ENCODE data around the gene CNTNAP2. TPM values are rescaled to one million over a fixed set of nuclear protein-coding genes. Genes with fewer than 3 reads are reported as not detected.

Gene CNTNAP2
- total RNA-seq, 2 experiments from 2014 or later = 0.28 TPM; not detected in 1

GRCh38 chr7:147477526-147477925, 1360.9 kb downstream of the CNTNAP2 start:
- Histone ChIP-seq H3K4me3 (ENCODE audit: low read depth, low read length, poor library complexity, severe bottlenecking) (no peak overlapping the region), H3K9me3 (ENCODE audit: low read length) (no peaks in the 10 kb centered on the region), H2AFZ (ENCODE audit: low read length) (no peak overlapping the region), H3K4me1 (ENCODE audit: insufficient read depth, low read length, poor library complexity, severe bottlenecking) (no peaks in the 10 kb centered on the region), H3K27ac (ENCODE audit: low read depth, low read length, poor library complexity, severe bottlenecking) (no peak overlapping the region), H4K20me1 (ENCODE audit: insufficient read depth, low read length) (no peaks in the 10 kb centered on the region), H3K9me2 (ENCODE audit: insufficient read depth, low read length) (no peaks in the 10 kb centered on the region), H3K36me3 (ENCODE audit: insufficient read depth, low read length) (no peaks in the 10 kb centered on the region), H3K4me2 (ENCODE audit: low read length) (no peak overlapping the region), H3K79me2 (ENCODE audit: insufficient read depth, low read depth, low read length) (no peaks in the 10 kb centered on the region)
- POLR2A ChIA-PET = no interaction called here
- no peak for DNase-seq (ENCODE audit: low spot score)
- CTCF ChIA-PET (ENCODE audit: unreplicated experiment) = no interaction called here
- TF ChIP-seq EZH2phosphoT487 (IDR thresholded peaks at IDR 0.05; ENCODE audit: borderline replicate concordance, low read depth, low read length) = no peak
- TF ChIP-seq CTCF (conservative IDR thresholded peaks at IDR 0.05; ENCODE audit: low read length) = no peak
- no TSS peak for BruUV-seq (replicated peaks)
- intact Hi-C loops (cut with micrococcal nuclease; ENCODE audit: unreplicated experiment) = no loop called here

- Histone ChIP-seq H2AFZ (ENCODE audit: low read length) (no peak overlapping the region), H3K9me2 (ENCODE audit: insufficient read depth, low read length) (no peaks in the 10 kb centered on the region), H4K20me1 (ENCODE audit: insufficient read depth, low read length) (no peaks in the 10 kb centered on the region), H3K36me3 (ENCODE audit: insufficient read depth, low read length) (no peaks in the 10 kb centered on the region), H3K9me3 (ENCODE audit: low read length) (no peaks in the 10 kb centered on the region), H3K4me2 (ENCODE audit: low read length) (no peak overlapping the region), H3K79me2 (ENCODE audit: insufficient read depth, low read depth, low read length) (no peaks in the 10 kb centered on the region), H3K4me1 (ENCODE audit: insufficient read depth, low read length, poor library complexity, severe bottlenecking) (no peaks in the 10 kb centered on the region), H3K4me3 (ENCODE audit: low read depth, low read length, poor library complexity, severe bottlenecking) (no peak overlapping the region), H3K27ac (ENCODE audit: low read depth, low read length, poor library complexity, severe bottlenecking) (no peak overlapping the region)
- POLR2A ChIA-PET = no interaction called here
- CTCF ChIA-PET (ENCODE audit: unreplicated experiment) = no interaction called here
- no peak for DNase-seq (ENCODE audit: low spot score)
- no TSS peak for BruUV-seq (replicated peaks)
- no peak for TF ChIP-seq EZH2phosphoT487 (IDR thresholded peaks at IDR 0.05; ENCODE audit: borderline replicate concordance, low read depth, low read length)
- intact Hi-C loops (cut with micrococcal nuclease; ENCODE audit: unreplicated experiment) = no loop called here
Measured at GRCh38 chr7:147478796-147479195, 1362.2 kb downstream of the CNTNAP2 start.

GRCh38 chr7:147483634-147484292, 1367.2 kb downstream of the CNTNAP2 start:
- Histone ChIP-seq H3K36me3 (ENCODE audit: insufficient read depth, low read length) (no peaks in the 10 kb centered on the region), H3K27ac (ENCODE audit: low read depth, low read length, poor library complexity, severe bottlenecking) (no peak overlapping the region), H3K79me2 (ENCODE audit: insufficient read depth, low read depth, low read length) (no peaks in the 10 kb centered on the region), H2AFZ (ENCODE audit: low read length) (no peak overlapping the region), H3K9me3 (ENCODE audit: low read length) (no peaks in the 10 kb centered on the region), H3K9me2 (ENCODE audit: insufficient read depth, low read length) (no peaks in the 10 kb centered on the region), H3K4me2 (ENCODE audit: low read length) (no peak overlapping the region), H3K4me3 (ENCODE audit: low read depth, low read length, poor library complexity, severe bottlenecking) (no peak overlapping the region), H3K4me1 (ENCODE audit: insufficient read depth, low read length, poor library complexity, severe bottlenecking) (no peaks in the 10 kb centered on the region), H4K20me1 (ENCODE audit: insufficient read depth, low read length) (no peaks in the 10 kb centered on the region)
- ChIA-PET CTCF (ENCODE audit: unreplicated experiment) (no interaction called here), POLR2A (no interaction called here)
- DNase-seq (ENCODE audit: low spot score) = no peak
- intact Hi-C loops (cut with micrococcal nuclease; ENCODE audit: unreplicated experiment) = no loop called here
- BruUV-seq (replicated peaks) = no TSS peak
- TF ChIP-seq EZH2phosphoT487 (IDR thresholded peaks at IDR 0.05; ENCODE audit: borderline replicate concordance, low read depth, low read length) = no peak
- TF ChIP-seq CTCF (conservative IDR thresholded peaks at IDR 0.05; ENCODE audit: low read length) = no peak
